Ovary (tissue), 9 donors: ENCODE results near the gene PGRMC2. TPM values are rescaled to one million over a fixed set of nuclear protein-coding genes. Genes with fewer than 3 reads are reported as not detected.
"Not testable (repeated sequence)": the region's sequence is repeated elsewhere in the genome, so short reads cannot be mapped to it uniquely, and the experiment has no call there.

Experiments
- DNase-seq, 5 donors: peaks; one replicate each; pipeline ENCODE4 v3.0.0-alpha.2; 2019 to 2020
- H3K27ac ChIP-seq, 2 donors: fragments of 200-600 bp; one replicate each; pipeline versions ENCODE4 v1.5.1 to v1.8.0; 2019 to 2022
- H3K27me3 ChIP-seq: fragments of 200-600 bp; one replicate; pipeline ENCODE4 v1.8.0; 2022
- H3K36me3 ChIP-seq: fragments of 200-600 bp; sonication (generic); one replicate; pipeline ENCODE4 v1.5.1; 2019
- H3K4me1 ChIP-seq: one replicate; pipeline ENCODE4 v1.8.1; 2013; ENCODE audit warnings: mild to moderate bottlenecking, moderate library complexity; ENCODE audit not compliant: insufficient read depth
- H3K4me3 ChIP-seq: fragments of 200-600 bp; sonication (generic); one replicate; pipeline ENCODE4 v1.5.1; 2017
- H3K9me3 ChIP-seq, 2 donors: fragments of 200-600 bp in 1 of 2; sonication (generic) in 1 of 2; one replicate each; pipeline versions ENCODE4 v1.5.1 to v1.8.1; 2013 to 2019; ENCODE audit warnings: mild to moderate bottlenecking in 1 of 2, moderate library complexity in 1 of 2
- EP300 ChIP-seq: sonication (generic); formaldehyde crosslinking; IDR thresholded peaks from one replicate; pipeline ENCODE4 v1.6.1; 2017; ENCODE audit warnings: antibody characterized with exemption
- POLR2A ChIP-seq: fragments of 450-650 bp; IDR thresholded peaks from one replicate; pipeline ENCODE4 v1.6.1; 2017; ENCODE audit warnings: antibody characterized with exemption, mild to moderate bottlenecking, moderate library complexity
- WGBS, 3 donors: extraction: QIAGEN DNeasy Blood & Tissue Kit in 1 of 3; methylation state at CpG; one replicate each; pipeline versions ENCODE4 v1.1.5 to v1.1.7; 2013 to 2017; 5-methylcytosine and 5-hydroxymethylcytosine counted together
- intact Hi-C, 4 donors: fragments of 100-400 bp; cut with DNase I; formaldehyde crosslinking; loops; one replicate each; pipeline versions ENCODE4 v1.11.0 to v1.15.1; 2022 to 2023
- polyA plus RNA-seq, 2 donors: library from polyadenylated mRNA; stranded (reverse); fragments of 200-250 nt in 1 of 2; fragments of 350-450 nt in 1 of 2; fragmentation: Illumina TruSeq in 1 of 2; extraction: RNeasy Lipid Tissue Mini Kit (QIAGEN cat#74804) in 1 of 2; gene quantifications; one replicate each; pipeline ENCODE4 v1.2.3, GENCODE V29; 2013 to 2014
- total RNA-seq, 7 donors: library from RNA; depleted of rRNA in 2 of 7; stranded (reverse); fragments of >200 nt in 2 of 7; fragmentation: NEBNext Ultra II Directional in 3 of 7; extraction: Animal tissue kit (Norgen Biotek cat#: 25700) in 3 of 7; gene quantifications; one replicate each; pipeline versions ENCODE4 v1.1.0 to v1.2.4, GENCODE V29; 2016 to 2023
- TF ChIP-seq, protein P1 (sequence below), 3 donors: fragments of 450-650 bp in 2 of 3; fragments of 200-600 bp in 1 of 3; IDR thresholded peaks; one replicate each; pipeline versions ENCODE4 v1.5.1 to v1.8.0; 2016 to 2022; ENCODE audit warnings: antibody characterized with exemption in 3 of 3, mild to moderate bottlenecking in 1 of 3
- donor health status: DM: no; HTN: no; CAD: no; lungs with moderate emphysema.
- donor health status: DM: no; HTN: no; CAD: no.
- donor health status: Bipolar disorder and iron deficiency.
- donor health status: DM: yes; HTN: yes; CAD: no.
- donor health status: DM: no; HTN: no; CAD: no.
- donor health status: DM: yes; HTN: yes; CAD: no.

The PGRMC2 gene
- total and polyA plus RNA-seq, 9 donors: 23.2 to 222 (median 56.9) TPM

DNA sequence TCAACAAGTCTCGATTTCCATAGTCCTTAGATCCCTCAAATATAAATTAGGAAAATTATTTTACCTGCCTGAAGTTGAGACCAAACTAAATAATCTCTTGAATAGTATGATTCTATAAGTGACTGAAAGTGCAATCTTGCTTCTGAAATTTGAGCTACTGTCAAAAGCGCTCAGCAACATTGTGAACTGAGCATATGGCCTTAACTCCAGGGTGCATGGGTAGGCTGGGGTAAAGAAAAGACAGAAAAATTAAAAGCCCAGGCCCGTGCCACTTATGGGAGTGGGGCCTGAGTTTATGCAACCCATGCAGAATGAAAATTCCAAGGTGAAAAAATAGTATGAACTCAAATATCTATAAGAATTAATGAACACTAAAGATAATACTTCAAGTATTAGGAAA is 9.8 kb downstream of the PGRMC2 start:
- 94 to 98% (median 98%) methylated on average over 3 of the region's 3 CpGs for WGBS, 3 donors
- intact Hi-C loops: no loop called here
- no peak for DNase-seq
- TF ChIP-seq EP300 (no peak), POLR2A (no peak)
- Histone ChIP-seq H3K27ac (no peak overlapping the region), H3K4me3 (no peak overlapping the region), H3K4me1 (no peaks in the 10 kb centered on the region), H3K27me3 (no peaks in the 10 kb centered on the region), H3K36me3 (no peaks in the 10 kb centered on the region), H3K9me3 (no peaks in the 10 kb centered on the region)

DNA sequence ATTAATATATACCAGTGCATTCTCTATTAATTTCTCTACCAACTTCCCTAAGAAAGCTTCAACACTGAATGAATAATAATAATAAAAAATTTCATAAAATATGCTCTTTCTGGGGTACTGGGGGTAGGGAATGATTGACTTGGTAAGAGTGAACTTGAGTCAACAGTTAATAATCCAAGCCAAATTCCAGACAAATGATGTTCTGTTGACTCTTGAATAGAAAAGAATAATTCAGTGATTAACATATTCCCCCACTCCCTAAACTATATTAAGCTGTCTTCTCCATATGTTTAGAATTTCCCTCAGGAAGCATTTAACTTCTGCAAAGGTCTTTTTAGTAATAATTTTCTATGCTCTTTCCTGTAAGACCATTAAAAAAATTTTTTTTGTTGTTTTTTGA is 12.3 kb downstream of the PGRMC2 start:
- no peak for DNase-seq
- H3K27ac ChIP-seq: no peak overlapping the region
- no peaks in the 10 kb centered on the region for H3K27me3 ChIP-seq
- H3K4me3 ChIP-seq: no peak overlapping the region
- H3K4me1 ChIP-seq: no peaks in the 10 kb centered on the region
- intact Hi-C loops: no loop called here
- H3K9me3 ChIP-seq: no peaks in the 10 kb centered on the region
- H3K36me3 ChIP-seq: no peaks in the 10 kb centered on the region
- TF ChIP-seq, protein P1, sequence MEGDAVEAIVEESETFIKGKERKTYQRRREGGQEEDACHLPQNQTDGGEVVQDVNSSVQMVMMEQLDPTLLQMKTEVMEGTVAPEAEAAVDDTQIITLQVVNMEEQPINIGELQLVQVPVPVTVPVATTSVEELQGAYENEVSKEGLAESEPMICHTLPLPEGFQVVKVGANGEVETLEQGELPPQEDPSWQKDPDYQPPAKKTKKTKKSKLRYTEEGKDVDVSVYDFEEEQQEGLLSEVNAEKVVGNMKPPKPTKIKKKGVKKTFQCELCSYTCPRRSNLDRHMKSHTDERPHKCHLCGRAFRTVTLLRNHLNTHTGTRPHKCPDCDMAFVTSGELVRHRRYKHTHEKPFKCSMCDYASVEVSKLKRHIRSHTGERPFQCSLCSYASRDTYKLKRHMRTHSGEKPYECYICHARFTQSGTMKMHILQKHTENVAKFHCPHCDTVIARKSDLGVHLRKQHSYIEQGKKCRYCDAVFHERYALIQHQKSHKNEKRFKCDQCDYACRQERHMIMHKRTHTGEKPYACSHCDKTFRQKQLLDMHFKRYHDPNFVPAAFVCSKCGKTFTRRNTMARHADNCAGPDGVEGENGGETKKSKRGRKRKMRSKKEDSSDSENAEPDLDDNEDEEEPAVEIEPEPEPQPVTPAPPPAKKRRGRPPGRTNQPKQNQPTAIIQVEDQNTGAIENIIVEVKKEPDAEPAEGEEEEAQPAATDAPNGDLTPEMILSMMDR (IDR thresholded peaks at IDR 0.05): no peak
- TF ChIP-seq POLR2A: no peak
- TF ChIP-seq EP300: no peak

DNA sequence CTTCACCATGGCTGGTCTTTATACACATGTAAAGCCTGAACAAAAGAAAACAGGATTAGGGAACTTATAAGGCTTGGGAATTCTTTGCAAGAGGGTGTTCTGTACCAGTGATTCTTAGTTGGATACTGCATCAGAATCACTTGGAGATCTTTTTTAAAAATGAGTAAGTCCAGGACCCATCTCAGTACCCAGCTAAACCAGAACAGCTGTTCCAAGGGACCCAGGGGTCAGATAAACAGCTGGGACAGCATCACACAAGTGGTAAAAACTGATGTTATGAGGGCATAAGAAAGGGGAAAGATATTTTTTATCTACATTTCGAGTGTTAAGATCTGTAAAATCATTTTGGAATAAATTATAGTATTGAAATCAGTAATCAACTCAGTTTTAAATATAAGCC is 16.1 kb downstream of the PGRMC2 start:
- DNase-seq: no peak
- no peaks in the 10 kb centered on the region for H3K9me3 ChIP-seq

DNA sequence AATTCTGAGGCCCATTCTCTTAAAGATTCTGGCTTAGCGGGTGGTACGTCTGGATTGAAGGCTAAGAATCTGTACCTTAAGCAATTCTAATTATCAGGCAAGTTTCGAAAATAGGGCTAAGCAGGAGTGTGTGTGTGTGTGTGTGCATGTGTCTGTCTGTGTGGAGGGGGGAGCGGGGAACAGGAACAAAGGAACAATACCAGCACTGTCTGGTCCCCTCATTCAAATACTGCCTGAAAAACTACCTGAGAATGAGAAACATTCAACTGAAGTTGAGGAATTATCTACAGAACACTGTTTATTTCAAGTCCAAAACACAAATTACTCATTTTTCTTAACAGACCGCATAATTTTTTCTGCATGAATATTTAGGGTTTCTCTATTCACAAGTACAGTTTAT is 18.6 kb downstream of the PGRMC2 start:
- WGBS, 3 donors: 86 to 89% (median 87%) methylated on average over 5 of the region's 5 CpGs

More for the DNA sequence above, 16.1 kb downstream of the PGRMC2 start:
- H3K27me3 ChIP-seq: no peaks in the 10 kb centered on the region
- TF ChIP-seq EP300: no peak
- TF ChIP-seq, protein P1 (IDR thresholded peaks at IDR 0.05): no peak
- no peak for TF ChIP-seq POLR2A
- no peaks in the 10 kb centered on the region for H3K36me3 ChIP-seq
- WGBS, 3 donors: 53 to 72% (median 58%) methylated on average over 1 of the region's 1 CpG
- H3K4me3 ChIP-seq: no peak overlapping the region
- H3K4me1 ChIP-seq: no peaks in the 10 kb centered on the region
- intact Hi-C loops: no loop called here
- no peak overlapping the region for H3K27ac ChIP-seq

DNA sequence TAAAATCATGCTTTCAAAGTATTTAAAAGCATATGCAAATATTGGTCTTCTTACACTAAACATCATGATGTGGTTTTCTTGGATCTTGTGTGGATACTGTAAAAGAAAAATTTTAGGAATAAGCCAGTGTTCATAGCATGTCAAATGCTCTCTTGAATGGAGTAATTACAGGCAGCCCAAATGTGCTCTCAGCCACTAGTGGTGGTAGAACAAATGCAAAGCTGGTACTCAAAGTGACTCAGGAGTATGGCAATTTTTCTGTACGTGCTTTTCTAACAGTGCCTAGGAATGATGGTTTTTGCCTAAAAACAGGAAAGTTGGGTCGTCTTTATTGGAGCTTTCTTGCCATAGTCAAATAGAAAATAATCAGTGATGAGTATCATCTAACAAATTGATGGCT is 19.9 kb downstream of the PGRMC2 start:
- 36 to 56% (median 53%) methylated on average over 2 of the region's 2 CpGs for WGBS, 3 donors
- intact Hi-C loops: no loop called here
- DNase-seq: no peak
- no peaks in the 10 kb centered on the region for H3K27me3 ChIP-seq
- H3K9me3 ChIP-seq: no peaks in the 10 kb centered on the region
- H3K36me3 ChIP-seq: no peaks in the 10 kb centered on the region
- TF ChIP-seq EP300 (no peak), POLR2A (no peak)
- TF ChIP-seq, protein P1 (IDR thresholded peaks at IDR 0.05): no peak
- H3K4me3 ChIP-seq: no peak overlapping the region
- H3K27ac ChIP-seq: no peak overlapping the region
- no peaks in the 10 kb centered on the region for H3K4me1 ChIP-seq

More for the DNA sequence above, 18.6 kb downstream of the PGRMC2 start:
- TF ChIP-seq EP300: no peak
- H3K36me3 ChIP-seq: no peaks in the 10 kb centered on the region
- no peaks in the 10 kb centered on the region for H3K27me3 ChIP-seq
- H3K9me3 ChIP-seq: no peaks in the 10 kb centered on the region
- no peak overlapping the region for H3K4me3 ChIP-seq
- no peak overlapping the region for H3K27ac ChIP-seq
- no peak for DNase-seq
- no peaks in the 10 kb centered on the region for H3K4me1 ChIP-seq
- intact Hi-C loops: no loop called here

DNA sequence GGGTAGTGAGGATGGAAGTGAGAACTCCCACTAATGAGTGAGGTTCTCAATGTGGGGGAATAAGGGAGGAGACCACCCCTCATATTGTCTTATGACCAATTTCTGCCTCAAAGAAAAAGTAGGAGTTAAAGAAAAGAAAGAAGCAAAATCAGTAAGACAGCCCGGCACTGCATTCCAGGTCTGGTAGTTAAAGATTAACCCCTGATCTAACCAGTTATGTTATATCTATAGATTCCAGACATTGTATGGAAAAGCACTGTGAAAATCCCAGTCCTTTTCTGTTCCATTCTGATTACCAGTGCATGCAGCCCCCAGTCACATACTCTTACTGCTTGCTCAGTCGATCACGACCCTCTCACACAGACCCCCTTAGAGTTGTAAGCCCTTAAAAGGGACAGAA is 20.4 kb downstream of the PGRMC2 start:
- DNase-seq, H3K4me3 ChIP-seq, intact Hi-C loops, H3K9me3 ChIP-seq, H3K27ac ChIP-seq, H3K36me3 ChIP-seq, H3K27me3 ChIP-seq, H3K4me1 ChIP-seq: not testable (repeated sequence)
- 42 to 61% (median 58%) methylated on average over 3 of the region's 3 CpGs for WGBS, 3 donors

DNA sequence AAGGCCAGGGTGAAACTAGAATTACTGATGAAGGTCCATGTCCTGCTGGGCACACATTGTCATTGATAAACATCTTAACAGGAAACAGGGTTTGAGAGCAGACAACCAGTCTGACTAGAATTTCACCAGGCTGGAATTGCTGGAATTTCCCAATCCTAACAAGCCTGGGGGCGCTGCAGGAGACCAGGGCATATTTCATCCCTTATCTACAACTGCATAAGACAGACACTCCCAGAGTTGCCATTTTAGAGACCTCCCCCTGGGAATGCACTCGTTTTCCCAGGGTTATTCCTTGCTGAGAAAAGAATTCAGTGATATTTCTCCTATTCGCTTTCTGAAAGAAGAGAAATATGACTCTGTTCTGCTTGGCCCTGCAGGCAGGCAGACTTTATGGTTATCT is 22.1 kb downstream of the PGRMC2 start:
- H3K27me3 ChIP-seq, DNase-seq, H3K27ac ChIP-seq, H3K4me1 ChIP-seq, intact Hi-C loops, H3K4me3 ChIP-seq, H3K9me3 ChIP-seq, H3K36me3 ChIP-seq: not testable (repeated sequence)
- 54 to 59% (median 59%) methylated on average over 3 of the region's 3 CpGs for WGBS, 3 donors

DNA sequence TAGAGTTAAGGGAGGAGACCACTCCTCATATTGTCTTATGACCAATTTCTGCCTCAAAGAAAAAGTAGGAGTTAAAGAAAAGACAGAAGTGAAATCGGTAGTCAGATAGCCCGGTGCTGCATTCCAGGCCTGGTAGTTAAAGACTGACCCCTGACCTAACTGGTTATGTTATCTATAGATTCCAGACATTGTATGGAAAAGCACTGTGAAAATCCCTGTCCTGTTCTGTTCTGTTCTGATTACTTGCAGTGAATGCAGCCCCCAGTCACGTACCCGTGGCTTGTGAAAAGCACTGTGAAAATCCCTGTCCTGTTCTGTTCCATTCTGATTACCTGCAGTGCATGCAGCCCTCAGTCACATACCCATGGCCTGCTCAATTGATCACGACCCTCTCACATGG is 27.7 kb downstream of the PGRMC2 start:
- H3K27me3 ChIP-seq, DNase-seq, H3K4me3 ChIP-seq, H3K27ac ChIP-seq, intact Hi-C loops, H3K9me3 ChIP-seq, H3K4me1 ChIP-seq, H3K36me3 ChIP-seq: not testable (repeated sequence)
- WGBS, 3 donors: 54 to 63% (median 61%) methylated on average over 5 of the region's 5 CpGs

DNA sequence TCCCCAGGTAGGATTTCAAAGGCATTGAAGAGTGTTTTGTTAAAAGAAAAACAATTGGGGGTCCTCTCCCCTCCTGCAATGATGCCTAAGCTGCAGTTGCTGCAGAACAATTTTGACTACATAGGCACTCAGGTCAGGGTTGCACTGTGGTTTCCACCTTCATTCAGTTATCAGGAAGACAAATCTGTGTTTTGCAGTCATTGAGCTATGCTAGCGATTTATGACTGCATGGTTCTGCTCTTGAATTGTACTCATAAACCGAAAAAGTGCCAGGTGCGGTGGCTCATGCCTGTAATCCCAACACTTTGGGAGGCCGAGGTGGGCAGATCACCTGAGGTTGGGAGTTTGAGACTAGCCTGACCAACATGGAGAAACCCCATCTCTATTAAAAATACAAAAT is 29.4 kb downstream of the PGRMC2 start:
- 72 to 83% (median 79%) methylated on average over 4 of the region's 4 CpGs for WGBS, 3 donors
- DNase-seq, H3K9me3 ChIP-seq, H3K27ac ChIP-seq, H3K4me1 ChIP-seq, H3K4me3 ChIP-seq, H3K36me3 ChIP-seq, H3K27me3 ChIP-seq, intact Hi-C loops: not testable (repeated sequence)
